H1 (cell line): ENCODE data around the gene PCYT2. TPM values are rescaled to one million over a fixed set of nuclear protein-coding genes. Genes with fewer than 3 reads are reported as not detected.

ENCODE experiments used
- CTCF ChIA-PET: fragments of 300-600 bp; sonication (Branson Sonifier 250); formaldehyde crosslinking; loops from one replicate; lab custom pipeline; 2021; ENCODE audit not compliant: partially characterized antibody; lab: Charles Lee
- POLR2A ChIA-PET: fragments of 300-600 bp; sonication (Branson Sonifier 250); formaldehyde crosslinking; loops from one replicate; lab custom pipeline; 2021; ENCODE audit warnings: inconsistent platforms; ENCODE audit not compliant: partially characterized antibody; lab: Charles Lee
- DNase-seq, 2 experiments: peaks; one replicate each; pipeline versions ENCODE4 v3.0.0 to v3.0.0-alpha.2; 2010 to 2022; ENCODE audit warnings: low spot score in 2 of 2, low read depth in 1 of 2, mixed read lengths in 1 of 2
- FAIRE-seq: peaks from 2 replicates; lab custom pipeline; 2011; peaks lifted over from hg19 to GRCh38; lab: Jason Lieb, UNC
- H2AFZ ChIP-seq: 2 replicates; pipeline ENCODE4 v1.8.1; 2012; ENCODE audit warnings: low read length, inconsistent platforms
- H2AK5ac ChIP-seq: 2 replicates; pipeline ENCODE4 v1.6.1; 2013; ENCODE audit warnings: low read depth, low read length
- H2BK120ac ChIP-seq: replicated peaks from 2 replicates; pipeline ENCODE3; 2013; ENCODE audit warnings: low read depth, low read length, inconsistent platforms
- H2BK12ac ChIP-seq: 2 replicates; pipeline ENCODE4 v1.6.1; 2013; ENCODE audit warnings: low read depth, low read length
- H2BK15ac ChIP-seq: 2 replicates; pipeline ENCODE4 v1.6.1; 2013; ENCODE audit warnings: low read length
- H2BK20ac ChIP-seq: 2 replicates; pipeline ENCODE4 v1.6.1; 2013; ENCODE audit warnings: low read length
- H2BK5ac ChIP-seq: 2 replicates; pipeline ENCODE4 v1.6.1; 2013; ENCODE audit warnings: low read depth, low read length
- H3K14ac ChIP-seq: 2 replicates; pipeline ENCODE4 v1.6.1; 2013; ENCODE audit warnings: inconsistent platforms; ENCODE audit not compliant: insufficient read length
- H3K18ac ChIP-seq: 2 replicates; pipeline ENCODE4 v1.6.1; 2013; ENCODE audit warnings: low read length; ENCODE audit errors: extremely low read depth
- H3K23ac ChIP-seq: 2 replicates; pipeline ENCODE4 v1.6.1; 2013; ENCODE audit warnings: inconsistent platforms; ENCODE audit not compliant: insufficient read length
- H3K23me2 ChIP-seq: 2 replicates; pipeline ENCODE4 v1.6.1; 2013; ENCODE audit warnings: low read depth, low read length
- H3K27ac ChIP-seq: 2 replicates; pipeline ENCODE4 v1.6.1; 2011; ENCODE audit warnings: low read depth, low read length, inconsistent platforms
- H3K27me3 ChIP-seq, 4 experiments: replicated peaks in 1 of 4; 1 replicate in 1 of 4; 2 replicates in 3 of 4; pipeline versions ENCODE4 v1.6.1 to v1.8.1; 2011 to 2013; ENCODE audit warnings: low read length in 3 of 4, mild to moderate bottlenecking in 3 of 4, inconsistent platforms in 2 of 4, mixed read lengths in 2 of 4, moderate library complexity in 1 of 4; ENCODE audit not compliant: control insufficient read depth in 3 of 4, insufficient read depth in 3 of 4; ENCODE audit errors: extremely low read depth in 1 of 4
- H3K36me3 ChIP-seq, 4 experiments: 2 replicates each; pipeline versions ENCODE4 v1.6.1 to v1.8.1; 2011 to 2013; ENCODE audit warnings: mild to moderate bottlenecking in 4 of 4, low read length in 3 of 4, moderate library complexity in 2 of 4, control low read depth in 1 of 4, inconsistent platforms in 1 of 4; ENCODE audit not compliant: insufficient read depth in 4 of 4, control insufficient read depth in 2 of 4
- H3K4ac ChIP-seq: replicated peaks from 2 replicates; pipeline ENCODE3; 2013; ENCODE audit warnings: low read length, low read depth, mixed read lengths, inconsistent platforms; ENCODE audit not compliant: insufficient read length
- H3K4me1 ChIP-seq, 4 experiments: replicated peaks in 1 of 4; 1 replicate in 1 of 4; 2 replicates in 3 of 4; pipeline versions ENCODE4 v1.6.1 to v1.8.1; 2011 to 2013; ENCODE audit warnings: low read length in 3 of 4, inconsistent platforms in 2 of 4, mixed read lengths in 1 of 4; ENCODE audit not compliant: insufficient read depth in 4 of 4, control insufficient read depth in 3 of 4
- H3K4me2 ChIP-seq, 2 experiments: 2 replicates each; pipeline versions ENCODE4 v1.6.1 to v1.8.1; 2011 to 2013; ENCODE audit warnings: low read depth in 2 of 2, low read length in 2 of 2, control low read depth in 1 of 2, inconsistent platforms in 1 of 2, mild to moderate bottlenecking in 1 of 2; ENCODE audit not compliant: insufficient read depth in 1 of 2
- H3K4me3 ChIP-seq, 4 experiments: fragments of 200-600, 300-600 bp in 1 of 4; sonication (generic), shearing (Covaris generic), sonication (Bioruptor Twin) in 1 of 4; 2 replicates each; pipeline versions ENCODE4 v1.5.1 to v1.8.1; 2011 to 2016; ENCODE audit warnings: low read length in 4 of 4, low read depth in 3 of 4, control low read depth in 2 of 4, inconsistent platforms in 2 of 4, mild to moderate bottlenecking in 2 of 4, mixed read lengths in 1 of 4, moderate library complexity in 1 of 4; ENCODE audit not compliant: insufficient read depth in 2 of 4; ENCODE audit errors: extremely low read depth in 1 of 4
- H3K56ac ChIP-seq: replicated peaks from 2 replicates; pipeline ENCODE3; 2013; ENCODE audit warnings: low read depth, mild to moderate bottlenecking, mixed read lengths, low read length, inconsistent platforms; ENCODE audit not compliant: insufficient read length
- H3K79me1 ChIP-seq: 2 replicates; pipeline ENCODE4 v1.6.1; 2013; ENCODE audit warnings: low read depth, low read length, control low read depth
- H3K79me2 ChIP-seq, 2 experiments: 2 replicates each; pipeline versions ENCODE4 v1.6.1 to v1.8.1; 2012 to 2013; ENCODE audit warnings: low read length in 2 of 2, mild to moderate bottlenecking in 2 of 2, inconsistent platforms in 1 of 2; ENCODE audit not compliant: insufficient read depth in 2 of 2, control insufficient read depth in 1 of 2
- H3K9ac ChIP-seq, 4 experiments: replicated peaks in 1 of 4; 1 replicate in 1 of 4; 2 replicates in 3 of 4; pipeline versions ENCODE4 v1.6.1 to v1.8.1; 2011 to 2013; ENCODE audit warnings: low read depth in 3 of 4, low read length in 3 of 4, control low read depth in 2 of 4, mild to moderate bottlenecking in 2 of 4, moderate library complexity in 2 of 4, inconsistent platforms in 1 of 4; ENCODE audit errors: extremely low read depth in 1 of 4
- H3K9me3 ChIP-seq, 2 experiments: 2 replicates each; pipeline versions ENCODE4 v1.6.1 to v1.8.1; 2012 to 2013; ENCODE audit warnings: mild to moderate bottlenecking in 2 of 2, moderate library complexity in 2 of 2, control low read depth in 1 of 2, inconsistent platforms in 1 of 2, low read depth in 1 of 2, low read length in 1 of 2, mixed read lengths in 1 of 2; ENCODE audit not compliant: insufficient read depth in 2 of 2
- H4K20me1 ChIP-seq, 2 experiments: replicated peaks in 1 of 2; 2 replicates each; pipeline versions ENCODE3 to v1.8.1; 2011 to 2013; ENCODE audit warnings: inconsistent platforms in 2 of 2, low read length in 2 of 2, mild to moderate bottlenecking in 1 of 2; ENCODE audit not compliant: insufficient read depth in 2 of 2, control insufficient read depth in 1 of 2
- H4K5ac ChIP-seq: 2 replicates; pipeline ENCODE4 v1.6.1; 2013; ENCODE audit warnings: low read length, low read depth, mixed read lengths, inconsistent platforms; ENCODE audit not compliant: insufficient read length
- H4K8ac ChIP-seq: 2 replicates; pipeline ENCODE4 v1.8.0; 2013; ENCODE audit warnings: mild to moderate bottlenecking, moderate library complexity, low read length, inconsistent platforms; ENCODE audit not compliant: insufficient read depth; ENCODE audit errors: extremely low read depth
- H4K91ac ChIP-seq: replicated peaks from 2 replicates; pipeline ENCODE3; 2013; ENCODE audit warnings: low read length, mixed read lengths, inconsistent platforms; ENCODE audit not compliant: insufficient read length
- ASH2L ChIP-seq: fragments of 200-600, 300-600 bp; sonication (generic); IDR thresholded peaks from one replicate; pipeline ENCODE4 v1.7.1; 2017; ENCODE audit warnings: low read length
- CBX5 ChIP-seq: fragments of 300-800, 300-1000 bp; sonication (generic); IDR thresholded peaks from 2 replicates; pipeline ENCODE4 v1.7.1; 2016; ENCODE audit warnings: antibody characterized with exemption, low read length, low read depth
- CREB1 ChIP-seq: IDR thresholded peaks from 2 replicates; pipeline ENCODE4 v1.6.1; 2012; ENCODE audit warnings: inconsistent platforms
- JUN ChIP-seq: IDR thresholded peaks from 2 replicates; pipeline ENCODE4 v1.6.1; 2011; ENCODE audit warnings: low read depth, mild to moderate bottlenecking, improper control_type of control experiment, low read length
- POLR2A ChIP-seq, 2 experiments: IDR thresholded peaks; 1 replicate in 1 of 2; 2 replicates in 1 of 2; pipeline ENCODE4 v1.6.1; 2011; ENCODE audit warnings: low read depth in 2 of 2, low read length in 2 of 2, mild to moderate bottlenecking in 2 of 2; ENCODE audit errors: control extremely low read depth in 1 of 2
- POLR2AphosphoS5 ChIP-seq: IDR thresholded peaks from 2 replicates; pipeline ENCODE4 v1.6.1; 2011; ENCODE audit warnings: low read depth, low read length
- RFX5 ChIP-seq: IDR thresholded peaks from 2 replicates; pipeline ENCODE4 v1.6.1; 2011; ENCODE audit warnings: low read depth, low read length, improper control_type of control experiment, borderline replicate concordance
- SUZ12 ChIP-seq: fragments of 200-600 bp; sonication (generic); IDR thresholded peaks from 2 replicates; pipeline ENCODE4 v1.6.1; 2012; ENCODE audit warnings: mild to moderate bottlenecking, inconsistent platforms, low read length, moderate library complexity, mixed read lengths
- TAF7 ChIP-seq: optimal IDR thresholded peaks from 2 replicates; pipeline ENCODE3; 2011; ENCODE audit warnings: low read depth, mild to moderate bottlenecking, inconsistent platforms, low read length, moderate library complexity, borderline replicate concordance
- WGBS, 2 experiments: shearing (Covaris generic) in 1 of 2; methylation state at CpG; one replicate each; pipeline versions ENCODE4 v1.1.6 to v1.1.7; 2013 to 2015; ENCODE audit warnings: low lambda C conversion rate in 2 of 2, mixed read lengths in 2 of 2, inconsistent platforms in 1 of 2, low coverage in 1 of 2, missing lambda C conversion rate in 1 of 2; ENCODE audit not compliant: insufficient replicate concordance in 2 of 2, insufficient coverage in 1 of 2, insufficient read length in 1 of 2; ENCODE audit errors: extremely low coverage in 1 of 2, missing lambda C conversion rate in 1 of 2; 5-methylcytosine and 5-hydroxymethylcytosine counted together
- polyA plus RNA-seq, 7 experiments: library from polyadenylated mRNA; depleted of rRNA in 3 of 7; stranded (reverse) in 5 of 7; unstranded in 2 of 7; fragments of >200 nt in 5 of 7; fragments of 200-250 nt in 2 of 7; gene quantifications; 1 replicate in 5 of 7; 2 replicates in 1 of 7; 4 replicates in 1 of 7; pipeline versions ENCODE4 v1.2.1 to v1.2.3, GENCODE V29; 2011 to 2013; ENCODE audit warnings: missing spikeins in 2 of 7, mixed read lengths in 2 of 7
- total RNA-seq: library from RNA; stranded (reverse); fragmentation: NEBNext Ultra II Directional; extraction: Animal tissue kit (Norgen Biotek cat#: 25700); gene quantifications from 2 replicates; pipeline ENCODE4 v1.2.1, GENCODE V29; 2021

The PCYT2 gene
- total and polyA plus RNA-seq, 2 of the 8 experiments (the other 6 are each of a cell fraction or from before 2014, with no cell fraction given): 29.9 to 31.3 TPM

DNA sequence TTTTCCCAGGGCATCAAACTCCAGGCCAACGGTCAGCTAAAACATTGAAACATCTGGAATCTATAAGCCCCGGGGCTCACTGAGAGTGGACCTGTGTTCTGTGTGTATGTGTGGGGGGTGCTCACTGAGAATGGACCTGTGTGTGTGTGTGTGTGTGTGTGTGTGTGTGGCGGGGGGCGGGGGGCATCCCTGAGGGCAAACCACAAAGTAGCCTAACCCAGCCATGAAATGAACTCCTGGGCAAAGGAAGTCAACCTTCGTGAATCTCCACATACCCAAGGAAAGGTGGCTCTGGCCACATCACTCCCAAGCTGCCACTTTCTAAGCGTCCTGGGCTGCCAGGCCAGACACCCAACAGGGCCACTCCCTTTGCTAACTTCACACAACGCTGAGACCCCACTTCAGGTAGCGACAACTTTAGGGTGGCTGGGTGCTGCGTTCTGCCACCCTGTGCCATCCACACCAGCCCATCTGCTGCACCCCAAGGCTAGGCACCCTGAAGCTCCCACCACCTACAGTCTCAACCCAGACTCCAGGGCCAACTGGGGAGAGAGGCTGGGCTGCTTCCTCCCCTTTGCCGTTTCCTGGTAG, 14.8 kb upstream of the PCYT2 start:
- peaks cover 0 to 41% (median 32%) of the 10 kb centered on the region in 4 experiments; a peak in 6 of 7 replicates for H3K4me1 ChIP-seq
- H3K23me2 ChIP-seq: peaks cover 15% of the 10 kb centered on the region; the same call in 1 of the 2 replicates
- DNase-seq (no peak), FAIRE-seq (no peak)
- H4K91ac ChIP-seq: peak overlapping the region; percentile 5
- peak overlapping the region; percentile 78 to 88 for H3K4me2 ChIP-seq
- H3K56ac ChIP-seq: no peak overlapping the region
- H4K5ac ChIP-seq: no peak overlapping the region
- H3K27me3 ChIP-seq: peaks cover 0 to 12% (median 9%) of the 10 kb centered on the region in 4 experiments; a peak in 4 of 7 replicates
- TF ChIP-seq ASH2L (no peak), POLR2AphosphoS5 (no peak), TAF7 (no peak), CREB1 (no peak), CBX5 (no peak), SUZ12 (no peak), JUN (no peak), POLR2A (IDR thresholded peaks at IDR 0.05; ENCODE audit: control extremely low read depth in 1 of 2, low read depth in 2 of 2, low read length in 2 of 2) (no peak), RFX5 (no peak)
- ChIA-PET CTCF (interaction anchor here (0.6 to 2.5 kb wide), 11 partner anchors 9 to 168 kb away, joined by 3 to 12 read pairs (median 5); no protein-coding TSS in a partner anchor), POLR2A (interaction anchor here (0.7 to 14.6 kb wide), 25 partner anchors 12 to 139 kb away, joined by 3 to 150 read pairs (median 4); partner anchors contain the start of genes ARHGDIA, MCRIP1, NPB and PCYT2)
- H3K23ac ChIP-seq: no peak overlapping the region
- H2BK120ac ChIP-seq: no peak overlapping the region
- H2AFZ ChIP-seq: no peak overlapping the region
- peak overlapping the region; percentile 30 for H4K8ac ChIP-seq
- H2BK20ac ChIP-seq: no peak overlapping the region
- H3K14ac ChIP-seq: no peak overlapping the region
- H3K79me2 ChIP-seq: peaks cover 12 to 54% of the 10 kb centered on the region in 2 experiments; a peak in 3 of 4 replicates
- peak overlapping the region; percentile 67 to 89 (median 70) for H3K4me3 ChIP-seq
- peak overlapping the region in 2 of 4 experiments; percentile 45 to 52; a peak in 3 of 7 replicates for H3K9ac ChIP-seq
- no peak overlapping the region for H3K18ac ChIP-seq
- H2BK12ac ChIP-seq: peak overlapping the region; percentile 68; the same call in 1 of the 2 replicates
- H3K9me3 ChIP-seq: no peaks in the 10 kb centered on the region
- no peak overlapping the region for H2AK5ac ChIP-seq
- 59% methylated on average over 9 of the region's 10 CpGs; no CpG with 5 or more reads in 1 of the 2 experiments for WGBS, 2 experiments
- no peak overlapping the region; the same call in 1 of the 2 replicates for H3K27ac ChIP-seq
- H2BK5ac ChIP-seq: peak overlapping the region; percentile 75; the same call in 1 of the 2 replicates
- peaks cover 3 to 15% (median 5%) of the 10 kb centered on the region in 4 experiments; a peak in 5 of 8 replicates for H3K36me3 ChIP-seq
- peaks cover 8 to 24% of the 10 kb centered on the region in 2 experiments for H4K20me1 ChIP-seq
- peak overlapping the region; percentile 81; the same call in 1 of the 2 replicates for H2BK15ac ChIP-seq
- peaks cover 34% of the 10 kb centered on the region for H3K79me1 ChIP-seq
- no peak overlapping the region for H3K4ac ChIP-seq
